BJ (cell line): ENCODE data around the gene COG6. TPM values are rescaled to one million over a fixed set of nuclear protein-coding genes. Genes with fewer than 3 reads are reported as not detected.
A peak's percentile ranks its signal among the peaks of the same experiment; 100 is the strongest.

Experiments
- CTCF ChIA-PET: fragments of 350-600 bp; formaldehyde crosslinking; extraction: SDS; loops from one replicate; lab custom pipeline; 2021; ENCODE audit warnings: antibody characterized with exemption, inconsistent platforms; lab: Yijun Ruan, JAX
- POLR2A ChIA-PET: fragments of 300-600 bp; sonication (Branson Sonifier 250); formaldehyde crosslinking; extraction: SDS; loops from one replicate; lab custom pipeline; 2021; ENCODE audit warnings: antibody characterized with exemption; lab: Charles Lee
- DNase-seq: peaks from one replicate; pipeline ENCODE4 v3.0.0-alpha.2; 2011; ENCODE audit warnings: low read depth
- H3K27me3 ChIP-seq: 2 replicates; pipeline ENCODE4 v1.6.0; 2011; ENCODE audit warnings: low read length; ENCODE audit not compliant: control insufficient read depth, insufficient read depth
- H3K36me3 ChIP-seq: 2 replicates; pipeline ENCODE4 v1.5.1; 2011; ENCODE audit warnings: low read length; ENCODE audit not compliant: control insufficient read depth, insufficient read depth
- H3K4me3 ChIP-seq: 2 replicates; pipeline ENCODE4 v1.5.1; 2011; ENCODE audit warnings: low read depth, mild to moderate bottlenecking, control low read depth, low read length
- polyA plus RNA-seq: library from polyadenylated mRNA; depleted of rRNA; stranded (reverse); fragments of >200 nt; gene quantifications from 2 replicates; pipeline ENCODE4 v1.2.3, GENCODE V29; 2011
- TF ChIP-seq, protein P1 (sequence below): IDR thresholded peaks from 2 replicates; pipeline ENCODE4 v1.5.1; 2011; ENCODE audit warnings: low read depth, mild to moderate bottlenecking, control low read depth, inconsistent platforms, low read length, moderate library complexity; ENCODE audit not compliant: insufficient read depth

Gene COG6
- polyA plus RNA-seq, 1 experiment = 14.4 TPM

DNA sequence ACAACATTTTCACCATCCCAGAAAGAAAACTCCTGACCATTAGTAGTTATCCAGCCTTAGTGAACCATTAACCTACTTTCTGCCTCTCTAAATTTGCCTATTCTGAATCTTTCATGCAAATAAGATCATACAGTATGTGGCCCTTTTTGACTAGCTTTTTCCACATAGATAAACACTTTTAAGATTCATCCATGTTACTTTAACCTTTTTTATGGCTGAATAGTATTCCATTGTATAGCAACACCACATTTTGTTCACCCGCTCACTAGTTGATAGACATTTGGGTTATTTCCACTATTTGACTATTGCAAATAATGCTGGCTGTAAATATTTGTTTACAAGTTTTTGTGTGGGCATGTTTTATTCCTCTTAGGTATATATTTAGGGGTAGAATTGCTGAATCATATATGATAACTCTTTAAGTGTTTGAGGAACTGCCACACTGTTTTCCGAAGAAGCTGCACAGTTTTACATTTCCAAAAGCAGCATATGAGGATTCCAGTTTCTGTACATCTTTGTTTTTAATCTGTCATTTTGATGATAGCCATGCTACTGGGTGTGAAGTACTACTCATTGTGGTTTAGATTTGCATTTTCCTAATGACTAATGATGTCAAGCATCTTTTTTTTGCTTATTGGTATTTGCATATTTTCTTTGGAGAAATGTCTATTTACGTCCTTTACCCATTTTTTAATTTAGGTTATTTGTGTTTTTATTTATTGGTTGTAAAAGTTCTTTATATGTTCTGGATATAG, 17.1 kb downstream of the COG6 start:
- no peak for DNase-seq
- Histone ChIP-seq H3K4me3 (no peak overlapping the region), H3K36me3 (no peaks in the 10 kb centered on the region), H3K27me3 (no peaks in the 10 kb centered on the region)
- TF ChIP-seq, protein P1, sequence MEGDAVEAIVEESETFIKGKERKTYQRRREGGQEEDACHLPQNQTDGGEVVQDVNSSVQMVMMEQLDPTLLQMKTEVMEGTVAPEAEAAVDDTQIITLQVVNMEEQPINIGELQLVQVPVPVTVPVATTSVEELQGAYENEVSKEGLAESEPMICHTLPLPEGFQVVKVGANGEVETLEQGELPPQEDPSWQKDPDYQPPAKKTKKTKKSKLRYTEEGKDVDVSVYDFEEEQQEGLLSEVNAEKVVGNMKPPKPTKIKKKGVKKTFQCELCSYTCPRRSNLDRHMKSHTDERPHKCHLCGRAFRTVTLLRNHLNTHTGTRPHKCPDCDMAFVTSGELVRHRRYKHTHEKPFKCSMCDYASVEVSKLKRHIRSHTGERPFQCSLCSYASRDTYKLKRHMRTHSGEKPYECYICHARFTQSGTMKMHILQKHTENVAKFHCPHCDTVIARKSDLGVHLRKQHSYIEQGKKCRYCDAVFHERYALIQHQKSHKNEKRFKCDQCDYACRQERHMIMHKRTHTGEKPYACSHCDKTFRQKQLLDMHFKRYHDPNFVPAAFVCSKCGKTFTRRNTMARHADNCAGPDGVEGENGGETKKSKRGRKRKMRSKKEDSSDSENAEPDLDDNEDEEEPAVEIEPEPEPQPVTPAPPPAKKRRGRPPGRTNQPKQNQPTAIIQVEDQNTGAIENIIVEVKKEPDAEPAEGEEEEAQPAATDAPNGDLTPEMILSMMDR = no peak
- ChIA-PET CTCF (interaction anchor here (1.3 kb wide), 1 partner anchor 56 kb away, joined by 3 read pairs; no protein-coding TSS in a partner anchor), POLR2A (no interaction called here)

DNA sequence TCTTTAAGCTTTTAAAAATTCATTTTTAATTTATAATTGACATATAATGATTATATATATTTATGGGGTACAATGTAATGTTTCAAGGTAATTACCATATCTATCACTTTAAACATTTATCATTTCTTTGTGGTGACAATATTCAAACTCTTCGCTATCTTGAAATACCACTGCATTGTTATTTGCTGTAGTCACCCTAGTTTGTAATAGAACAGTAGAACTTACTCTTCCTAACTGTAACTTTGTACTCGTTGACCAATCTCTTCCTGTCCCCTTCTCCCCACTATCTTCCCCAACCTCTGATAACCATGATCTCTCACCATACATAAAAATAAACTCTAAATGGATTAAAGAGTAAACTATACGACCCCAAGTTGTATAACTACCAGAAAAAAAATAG, 20.4 kb downstream of the COG6 start:
- no peak for DNase-seq
- TF ChIP-seq, protein P1 = no peak
- H3K27me3 ChIP-seq = no peaks in the 10 kb centered on the region
- no peak overlapping the region for H3K4me3 ChIP-seq
- CTCF ChIA-PET = interaction anchor here (0.7 to 1.0 kb wide), 2 partner anchors 20 to 532 kb away, joined by 3 read pairs; partner anchors contain the start of gene COG6
- POLR2A ChIA-PET = no interaction called here
- no peaks in the 10 kb centered on the region for H3K36me3 ChIP-seq

DNA sequence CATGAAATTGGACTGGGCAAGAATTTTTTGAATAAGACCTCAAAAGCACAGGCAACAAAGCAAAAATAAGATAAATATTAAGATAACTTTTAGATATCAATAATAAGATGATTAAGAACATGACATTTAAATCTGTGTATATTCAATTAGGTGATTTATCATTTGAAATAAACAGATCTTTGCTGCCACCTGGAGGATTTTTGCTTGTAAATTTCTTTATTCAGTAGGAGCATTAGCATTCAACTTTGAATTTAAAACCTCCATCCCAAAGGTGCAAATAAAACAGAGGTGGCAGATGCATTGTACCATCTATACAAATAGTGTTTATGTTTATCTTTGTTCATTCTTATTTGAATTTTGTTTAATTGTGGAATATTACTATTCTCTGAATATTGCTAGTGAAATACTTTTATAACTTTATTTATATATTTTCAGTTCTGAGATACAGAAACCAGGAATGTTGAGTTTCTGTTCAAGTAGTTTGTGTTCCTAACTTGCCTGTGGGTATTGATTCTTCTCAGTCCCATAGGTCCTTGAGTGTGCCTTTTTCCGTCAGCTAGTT, 20.9 kb downstream of the COG6 start:
- 0 out of 2 replicates have a peak, but pooled peaks cover 1% of the 10 kb centered on the region for H3K36me3 ChIP-seq
- no peak overlapping the region for H3K4me3 ChIP-seq
- DNase-seq = no peak
- no peaks in the 10 kb centered on the region for H3K27me3 ChIP-seq
- CTCF ChIA-PET = interaction anchor here (1.0 kb wide), 1 partner anchor 532 kb away, joined by 3 read pairs; no protein-coding TSS in a partner anchor
- TF ChIP-seq, protein P1 = peak; percentile 40; the same call in 1 of the 2 replicates
- POLR2A ChIA-PET = no interaction called here

DNA sequence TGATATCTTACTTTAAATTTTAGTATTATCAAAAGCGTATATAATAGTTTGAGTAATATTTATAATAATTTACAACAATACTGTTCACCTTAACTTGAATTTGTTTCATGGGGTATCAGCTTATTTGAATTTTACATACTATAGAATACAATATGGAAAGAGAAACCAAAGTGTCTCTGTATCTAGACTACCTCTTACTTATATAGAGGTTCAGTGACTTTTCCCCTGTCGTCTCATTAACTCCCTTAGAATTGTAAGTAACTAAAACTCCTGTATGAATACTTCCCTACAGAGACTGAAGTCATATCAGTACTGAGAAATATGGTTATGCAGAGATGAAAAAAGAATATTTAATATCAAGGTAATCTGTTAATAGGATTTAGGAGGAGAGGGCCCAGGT, 26.8 kb downstream of the COG6 start:
- POLR2A ChIA-PET = no interaction called here
- TF ChIP-seq, protein P1 = no peak
- DNase-seq = no peak
- CTCF ChIA-PET = interaction anchor here (1.3 to 2.4 kb wide), 4 partner anchors 10 to 1095 kb away, joined by 4 to 12 read pairs (median 6); no protein-coding TSS in a partner anchor
- H3K4me3 ChIP-seq = no peak overlapping the region
- no peaks in the 10 kb centered on the region for H3K27me3 ChIP-seq
- H3K36me3 ChIP-seq = 0 out of 2 replicates have a peak, but pooled peaks cover 1% of the 10 kb centered on the region

DNA sequence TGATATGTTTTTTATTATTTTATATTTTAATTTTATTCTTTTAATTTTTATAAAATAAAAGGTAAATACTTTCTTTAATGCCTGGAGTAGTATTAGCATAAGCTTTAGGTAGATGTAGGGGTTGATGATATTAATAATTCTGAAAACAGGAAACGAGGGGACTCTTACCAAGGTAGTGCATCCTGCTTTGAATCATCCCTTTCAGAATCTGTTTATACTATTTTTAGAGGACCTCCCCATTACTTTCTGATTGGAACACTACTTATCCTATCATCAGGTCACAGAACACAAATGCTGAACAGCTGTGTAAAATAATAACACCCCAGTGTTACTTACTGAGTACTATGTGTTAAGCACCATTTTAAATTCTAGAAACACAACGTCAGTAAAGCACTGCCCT, 27.3 kb downstream of the COG6 start:
- H3K27me3 ChIP-seq = no peaks in the 10 kb centered on the region
- CTCF ChIA-PET = interaction anchor here (1.3 to 2.4 kb wide), 6 partner anchors 10 to 1094 kb away, joined by 3 to 12 read pairs (median 5); no protein-coding TSS in a partner anchor
- 0 out of 2 replicates have a peak, but pooled peaks cover 1% of the 10 kb centered on the region for H3K36me3 ChIP-seq
- TF ChIP-seq, protein P1 = no peak
- no peak overlapping the region for H3K4me3 ChIP-seq
- no peak for DNase-seq
- POLR2A ChIA-PET = no interaction called here
